Ectodermal cell (in vitro differentiated cells): Measurements from ENCODE around the gene UBR4.

Source experiments
- H3K27ac ChIP-seq: 2 replicates; pipeline ENCODE4 v1.7.0; 2013; ENCODE audit warnings: mild to moderate bottlenecking, low read depth, low read length; ENCODE audit not compliant: insufficient read depth, poor library complexity, severe bottlenecking
- H3K27me3 ChIP-seq: 2 replicates; pipeline ENCODE4 v1.7.0; 2013; ENCODE audit warnings: mild to moderate bottlenecking, low read length; ENCODE audit not compliant: insufficient read depth, control insufficient read depth, poor library complexity, severe bottlenecking
- H3K36me3 ChIP-seq: one replicate; pipeline ENCODE4 v1.7.0; 2013; ENCODE audit warnings: low read length; ENCODE audit not compliant: control insufficient read depth, insufficient read depth
- H3K4me1 ChIP-seq: one replicate; pipeline ENCODE4 v1.7.0; 2013; ENCODE audit warnings: low read length; ENCODE audit not compliant: control insufficient read depth, insufficient read depth
- H3K4me3 ChIP-seq: 2 replicates; pipeline ENCODE4 v1.7.0; 2013; ENCODE audit warnings: low read depth, low read length, control low read depth; ENCODE audit not compliant: insufficient read depth
- H3K9me3 ChIP-seq: 2 replicates; pipeline ENCODE4 v1.7.0; 2013; ENCODE audit warnings: mild to moderate bottlenecking, low read length, moderate library complexity; ENCODE audit not compliant: control insufficient read depth
- WGBS, 2 experiments: methylation state at CpG; one replicate each; pipeline ENCODE4 v1.1.7; 2013; ENCODE audit warnings: missing lambda C conversion rate in 2 of 2; 5-methylcytosine and 5-hydroxymethylcytosine counted together

UBR4 gene

GRCh38 chr1:19169642-19170041 is 40.4 kb downstream of the UBR4 start:
- H3K36me3 ChIP-seq: peaks cover 71% of the 10 kb centered on the region
- no peaks in the 10 kb centered on the region for H3K9me3 ChIP-seq
- no peaks in the 10 kb centered on the region for H3K27me3 ChIP-seq
- H3K27ac ChIP-seq: no peak overlapping the region
- H3K4me1 ChIP-seq: no peaks in the 10 kb centered on the region
- WGBS, 2 experiments: 100% methylated on average over 2 of the region's 2 CpGs
- H3K4me3 ChIP-seq: no peak overlapping the region

GRCh38 chr1:19167140-19167539 is 42.9 kb downstream of the UBR4 start:
- WGBS, 2 experiments: 94 to 95% methylated on average over 6 of the region's 6 CpGs

GRCh38 chr1:19166066-19166465 is 44.0 kb downstream of the UBR4 start:
- Histone ChIP-seq H3K4me1 (no peaks in the 10 kb centered on the region), H3K36me3 (peaks cover 85% of the 10 kb centered on the region), H3K9me3 (no peaks in the 10 kb centered on the region), H3K4me3 (no peak overlapping the region), H3K27ac (no peak overlapping the region), H3K27me3 (no peaks in the 10 kb centered on the region)
- 94 to 95% methylated on average over 3 of the region's 3 CpGs for WGBS, 2 experiments

More at GRCh38 chr1:19167140-19167539, 42.9 kb downstream of the UBR4 start:
- Histone ChIP-seq H3K36me3 (peaks cover 78% of the 10 kb centered on the region), H3K27ac (no peak overlapping the region), H3K4me1 (no peaks in the 10 kb centered on the region), H3K4me3 (no peak overlapping the region), H3K27me3 (no peaks in the 10 kb centered on the region), H3K9me3 (no peaks in the 10 kb centered on the region)

- 93 to 96% methylated on average over 3 of the region's 3 CpGs for WGBS, 2 experiments
- Histone ChIP-seq H3K9me3 (no peaks in the 10 kb centered on the region), H3K36me3 (peaks cover 84% of the 10 kb centered on the region), H3K27ac (no peak overlapping the region), H3K4me1 (no peaks in the 10 kb centered on the region), H3K4me3 (no peak overlapping the region), H3K27me3 (no peaks in the 10 kb centered on the region)
Measured at GRCh38 chr1:19165501-19165900, 44.6 kb downstream of the UBR4 start.

GRCh38 chr1:19164274-19165015 is 45.6 kb downstream of the UBR4 start:
- 94 to 96% methylated on average over 10 of the region's 10 CpGs for WGBS, 2 experiments
- no peaks in the 10 kb centered on the region for H3K4me1 ChIP-seq
- H3K27me3 ChIP-seq: no peaks in the 10 kb centered on the region
- no peak overlapping the region for H3K27ac ChIP-seq
- H3K9me3 ChIP-seq: no peaks in the 10 kb centered on the region
- H3K4me3 ChIP-seq: no peak overlapping the region
- H3K36me3 ChIP-seq: peaks cover 85% of the 10 kb centered on the region

GRCh38 chr1:19163261-19163660 is 46.8 kb downstream of the UBR4 start:
- H3K9me3 ChIP-seq: no peaks in the 10 kb centered on the region
- peaks cover 88% of the 10 kb centered on the region for H3K36me3 ChIP-seq
- H3K27me3 ChIP-seq: no peaks in the 10 kb centered on the region
- no peaks in the 10 kb centered on the region for H3K4me1 ChIP-seq
- no peak overlapping the region for H3K4me3 ChIP-seq
- 80 to 94% methylated on average over 1 of the region's 1 CpG for WGBS, 2 experiments
- H3K27ac ChIP-seq: no peak overlapping the region

- Histone ChIP-seq H3K9me3 (no peaks in the 10 kb centered on the region), H3K4me3 (no peak overlapping the region), H3K27me3 (no peaks in the 10 kb centered on the region), H3K36me3 (peaks cover 91% of the 10 kb centered on the region), H3K27ac (no peak overlapping the region), H3K4me1 (no peaks in the 10 kb centered on the region)
- WGBS, 2 experiments: 96% methylated on average over 7 of the region's 7 CpGs
Measured at GRCh38 chr1:19160831-19161230, 49.2 kb downstream of the UBR4 start.

GRCh38 chr1:19157653-19158052 is 52.4 kb downstream of the UBR4 start:
- whole genome bisulfite sequencing, 2 experiments: 94 to 96% methylated on average over 8 of the region's 8 CpGs
- no peaks in the 10 kb centered on the region for H3K4me1 ChIP-seq
- H3K36me3 ChIP-seq: peaks cover 91% of the 10 kb centered on the region
- H3K9me3 ChIP-seq: no peaks in the 10 kb centered on the region
- H3K27me3 ChIP-seq: no peaks in the 10 kb centered on the region
- H3K4me3 ChIP-seq: no peak overlapping the region
- no peak overlapping the region for H3K27ac ChIP-seq

- Histone ChIP-seq H3K36me3 (peaks cover 91% of the 10 kb centered on the region), H3K27ac (no peak overlapping the region), H3K4me3 (no peak overlapping the region), H3K9me3 (no peaks in the 10 kb centered on the region), H3K4me1 (no peaks in the 10 kb centered on the region), H3K27me3 (no peaks in the 10 kb centered on the region)
- WGBS, 2 experiments: 94 to 95% methylated on average over 5 of the region's 5 CpGs
Measured at GRCh38 chr1:19156676-19157075, 53.4 kb downstream of the UBR4 start.

- Histone ChIP-seq H3K36me3 (peaks cover 92% of the 10 kb centered on the region), H3K27ac (no peak overlapping the region), H3K27me3 (no peaks in the 10 kb centered on the region), H3K4me1 (no peaks in the 10 kb centered on the region), H3K9me3 (no peaks in the 10 kb centered on the region), H3K4me3 (no peak overlapping the region)
- WGBS, 2 experiments: 95% methylated on average over 7 of the region's 7 CpGs
Measured at GRCh38 chr1:19154876-19155275, 55.2 kb downstream of the UBR4 start.
